ENCODE measurements around the gene ACACA.

Gene ACACA

GRCh38 chr17:37131669-37132611 is 274.7 kb downstream of the ACACA start:
- no peak for DNase-seq (ENCODE audit: low spot score)

GRCh38 chr17:37130984-37131446 is 275.6 kb downstream of the ACACA start:
- DNase-seq (ENCODE audit: low spot score), result no peak

DNA sequence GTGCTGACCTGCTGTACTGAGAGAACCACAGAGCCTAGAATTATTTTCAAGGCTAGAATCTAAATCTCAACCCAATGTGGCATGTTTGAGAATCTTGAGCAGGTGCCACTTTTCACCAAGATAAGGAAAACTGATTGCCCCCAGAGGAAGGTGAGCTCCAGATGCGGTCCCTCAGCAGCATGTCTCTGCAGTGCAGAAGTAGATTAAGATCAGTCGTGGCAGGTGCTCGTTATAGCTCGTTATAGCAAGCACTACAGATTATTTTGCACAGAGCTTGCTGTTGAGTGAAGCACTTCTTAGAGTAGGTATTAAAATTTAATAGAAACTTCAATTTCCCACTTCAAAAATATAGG is 281.8 kb downstream of the ACACA start:
- DNase-seq (ENCODE audit: low spot score), result no peak

- no peak for DNase-seq (ENCODE audit: low spot score)
Observed at GRCh38 chr17:37123941-37124820, 282.5 kb downstream of the ACACA start.

GRCh38 chr17:37123386-37123785 is 283.2 kb downstream of the ACACA start:
- no peak for DNase-seq (ENCODE audit: low spot score)

GRCh38 chr17:37121616-37122015 is 285.0 kb downstream of the ACACA start:
- DNase-seq (ENCODE audit: low spot score), result no peak

- DNase-seq (ENCODE audit: low spot score), result no peak
Observed at GRCh38 chr17:37118366-37119137, 288.1 kb downstream of the ACACA start.

GRCh38 chr17:37117373-37118142 is 289.1 kb downstream of the ACACA start:
- DNase-seq (ENCODE audit: low spot score), result no peak

DNA sequence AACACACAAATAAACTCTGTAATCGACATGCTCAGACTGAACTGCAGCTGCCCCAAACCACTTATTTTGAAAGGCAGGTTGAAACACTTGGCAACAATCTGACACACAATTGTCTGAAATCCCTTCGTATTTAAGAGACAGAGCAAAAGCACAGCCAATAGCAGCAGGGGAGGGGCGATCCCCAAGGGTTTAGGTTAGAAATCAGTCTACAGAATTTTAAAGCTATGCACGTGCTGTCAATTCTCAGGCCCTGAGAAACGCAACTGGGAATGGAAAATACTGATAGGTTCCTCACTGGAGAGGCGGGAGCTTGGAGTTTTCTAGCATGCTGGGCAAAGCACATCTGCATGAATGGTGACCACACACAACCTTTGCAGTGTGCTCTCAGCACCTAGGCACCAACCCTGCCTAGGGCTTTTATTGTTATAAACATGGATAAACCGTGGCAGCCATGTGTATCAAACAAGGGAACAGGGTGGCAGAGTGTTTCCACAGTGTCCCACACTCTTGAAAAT is 289.9 kb downstream of the ACACA start:
- DNase-seq (ENCODE audit: low spot score), result no peak

- DNase-seq (ENCODE audit: low spot score), result no peak
Observed at GRCh38 chr17:37111329-37111728, 295.3 kb downstream of the ACACA start.

- DNase-seq (ENCODE audit: low spot score), result no peak
Observed at GRCh38 chr17:37110746-37111145, 295.9 kb downstream of the ACACA start.

- DNase-seq (ENCODE audit: low spot score), result no peak
Observed at GRCh38 chr17:37109731-37110710, 296.6 kb downstream of the ACACA start.

DNA sequence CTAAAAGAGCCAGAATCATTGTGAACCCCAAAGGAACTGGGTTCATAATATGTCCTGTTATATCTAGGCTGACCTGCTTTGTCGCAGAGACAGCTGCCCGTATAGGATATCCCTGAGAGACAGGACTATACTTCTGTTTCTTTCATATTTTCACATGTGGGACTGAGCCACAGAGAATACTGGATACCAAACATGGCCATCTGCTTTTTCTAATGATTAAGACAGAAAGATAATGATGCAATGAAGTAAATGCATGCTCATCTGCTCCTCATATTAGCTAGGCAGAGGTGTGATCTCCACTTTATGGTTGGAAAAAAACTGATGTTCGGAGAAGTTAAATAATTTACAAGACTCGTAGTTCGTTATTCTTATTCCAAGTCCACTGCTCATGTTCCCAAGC is 297.5 kb downstream of the ACACA start:
- no peak for DNase-seq (ENCODE audit: low spot score)

GRCh38 chr17:37107406-37108083 is 299.1 kb downstream of the ACACA start:
- no peak for DNase-seq (ENCODE audit: low spot score)

DNA sequence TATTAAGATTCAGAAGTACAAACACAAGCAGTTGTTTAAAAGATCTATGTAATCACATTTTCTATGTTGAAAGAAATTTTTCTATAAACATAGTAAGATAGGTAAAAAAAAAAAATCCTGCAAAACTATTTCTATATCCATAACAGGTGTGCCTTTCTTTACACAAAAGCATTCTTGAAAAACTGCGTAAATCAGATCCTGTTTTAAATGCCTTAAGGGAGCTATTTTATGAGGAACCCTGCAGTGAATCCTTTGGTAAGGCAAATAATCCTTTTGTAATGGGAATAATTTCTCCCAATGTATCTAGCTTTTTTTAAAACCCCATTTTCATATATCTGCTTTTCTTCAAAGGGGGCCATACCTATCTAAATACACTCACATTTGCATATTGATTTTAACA is 300.6 kb downstream of the ACACA start:
- DNase-seq (ENCODE audit: low spot score), result no peak

- no peak for DNase-seq (ENCODE audit: low spot score)
Observed at GRCh38 chr17:37103231-37103630, 303.4 kb downstream of the ACACA start.

DNA sequence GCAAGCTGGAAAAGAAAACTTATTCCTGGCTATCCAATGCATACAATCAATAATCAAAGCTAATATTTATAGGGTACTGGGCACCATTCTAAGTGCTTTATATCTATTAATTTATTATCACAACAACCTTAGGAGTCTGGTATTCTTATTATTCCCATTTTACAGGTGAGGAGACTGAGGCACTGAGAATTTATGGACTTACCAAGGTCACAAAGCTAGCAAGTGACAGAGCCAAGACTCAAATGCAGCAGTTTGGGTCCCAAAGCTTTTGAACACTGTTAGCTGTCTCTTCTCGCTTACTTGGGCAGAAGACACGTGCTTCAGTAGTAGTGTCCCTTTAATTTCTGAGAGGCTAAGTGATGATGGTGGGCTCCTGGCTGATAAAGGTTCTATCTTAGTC is 305.3 kb downstream of the ACACA start:
- no peak for DNase-seq (ENCODE audit: low spot score)

DNA sequence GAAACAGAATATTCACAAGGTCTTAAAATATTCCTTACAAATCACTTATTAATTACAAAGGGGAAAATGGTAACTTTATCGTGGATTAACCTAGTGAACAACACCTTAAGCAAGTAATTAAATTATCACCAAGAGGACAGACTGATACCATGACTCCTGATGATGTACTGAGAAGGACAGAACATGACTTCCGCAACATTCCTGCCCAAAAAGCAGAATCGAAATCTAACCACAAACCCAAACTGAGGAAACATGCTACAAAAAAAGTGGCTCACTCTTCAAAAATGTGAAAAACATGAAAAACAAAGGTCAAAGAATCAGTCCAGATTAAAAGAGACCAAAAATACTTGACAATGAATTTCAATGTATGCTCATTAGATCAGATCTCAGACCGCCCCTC is 306.4 kb downstream of the ACACA start:
- no peak for DNase-seq (ENCODE audit: low spot score)

- no peak for DNase-seq (ENCODE audit: low spot score)
Observed at GRCh38 chr17:37098910-37099664, 307.5 kb downstream of the ACACA start.
